ENCODE results near the gene L1CAM. TPM values are rescaled to one million over a fixed set of nuclear protein-coding genes. Genes with fewer than 3 reads are reported as not detected.

The L1CAM gene
- polyA plus RNA-seq, 2 of the 4 experiments (the other 2 are of a cell fraction), result 1.9 to 14.2 TPM

- H3K4me2 ChIP-seq, result no peak overlapping the region
- ATAC-seq (no peak), FAIRE-seq (no peak), DNase-seq (ENCODE audit: low read depth in 1 of 2, low spot score in 1 of 2) (no peak)
- ChIA-PET CTCF (interaction anchor here (4.5 to 25.1 kb wide), 2 partner anchors 10 to 13 kb away, joined by 26 to 363 read pairs; partner anchors contain the start of gene RENBP), POLR2A (interaction anchor here (0.6 kb wide), 1 partner anchor 10 kb away, joined by 3 read pairs; no protein-coding TSS in a partner anchor)
- H3K4me3 ChIP-seq, result no peak overlapping the region
- no peak for TF ChIP-seq FOSL2 (IDR thresholded peaks at IDR 0.05)
- no peak for TF ChIP-seq FOSL2 (CRISPR knock-in tag; IDR thresholded peaks at IDR 0.05)
- TF ChIP-seq REST (IDR thresholded peaks at IDR 0.05), result no peak
- TF ChIP-seq MYC (IDR thresholded peaks at IDR 0.05; ENCODE audit: borderline replicate concordance, low read length), result no peak
- no peak for TF ChIP-seq JUN (IDR thresholded peaks at IDR 0.05)
- no peak for TF ChIP-seq HDAC2 (IDR thresholded peaks at IDR 0.05)
- TF ChIP-seq NFE2L2 (conservative IDR thresholded peaks at IDR 0.05; ENCODE audit: low read length), result no peak
- no peak for TF ChIP-seq PBX3 (IDR thresholded peaks at IDR 0.05)
- no peak for TF ChIP-seq E2F6 (IDR thresholded peaks at IDR 0.05; ENCODE audit: borderline replicate concordance, low read depth)
- no peak for TF ChIP-seq PHF8 (IDR thresholded peaks at IDR 0.05; ENCODE audit: borderline replicate concordance, low read depth)
- TF ChIP-seq RARB (CRISPR knock-in tag; IDR thresholded peaks at IDR 0.05), result no peak
- TF ChIP-seq RCOR1 (IDR thresholded peaks at IDR 0.05; ENCODE audit: low read depth, low read length), result no peak
- no peak for TF ChIP-seq USF2 (IDR thresholded peaks at IDR 0.05)
- TF ChIP-seq TFCP2L1 (CRISPR knock-in tag; IDR thresholded peaks at IDR 0.05), result no peak
- TF ChIP-seq JUNB (IDR thresholded peaks at IDR 0.05), result no peak
- TF ChIP-seq GATA3 (IDR thresholded peaks at IDR 0.05; ENCODE audit: borderline replicate concordance), result no peak
- TF ChIP-seq NR3C1 (IDR thresholded peaks at IDR 0.05), result no peak
- no peak for TF ChIP-seq ZFP36 (IDR thresholded peaks at IDR 0.05; ENCODE audit: borderline replicate concordance, partially characterized antibody)
- no peak for TF ChIP-seq HES2 (IDR thresholded peaks at IDR 0.05)
- H3K4me1 ChIP-seq, result peaks cover 17% of the 10 kb centered on the region
- no peaks in the 10 kb centered on the region for H3K9me3 ChIP-seq
- H3K27ac ChIP-seq, result no peak overlapping the region
- WGBS (ENCODE audit: missing lambda C conversion rate), result 100% methylated on average over 3 of the region's 13 CpGs
Observed at GRCh38 chrX:153932220-153932915, 46.4 kb upstream of the L1CAM start.

- Histone ChIP-seq H3K9me3 (no peaks in the 10 kb centered on the region), H3K4me1 (peaks cover 22% of the 10 kb centered on the region), H3K27ac (no peak overlapping the region), H3K4me2 (no peak overlapping the region), H3K4me3 (no peak overlapping the region)
- ChIA-PET CTCF (interaction anchor here (4.5 to 25.1 kb wide), 2 partner anchors 9 to 14 kb away, joined by 26 to 363 read pairs; partner anchors contain the start of gene RENBP), POLR2A (no interaction called here)
- DNase-seq (ENCODE audit: low read depth in 1 of 2, low spot score in 1 of 2) (no peak), FAIRE-seq (no peak), ATAC-seq (no peak)
- 92% methylated on average over 10 of the region's 13 CpGs for WGBS (ENCODE audit: missing lambda C conversion rate)
- TF ChIP-seq GATA3 (IDR thresholded peaks at IDR 0.05; ENCODE audit: borderline replicate concordance), result no peak
- TF ChIP-seq CBX8 (IDR thresholded peaks at IDR 0.05), result no peak
- no peak for TF ChIP-seq BCL3 (IDR thresholded peaks at IDR 0.05)
- TF ChIP-seq NFE2L2 (conservative IDR thresholded peaks at IDR 0.05; ENCODE audit: low read length), result no peak
- TF ChIP-seq ATOH8 (CRISPR knock-in tag; IDR thresholded peaks at IDR 0.05; ENCODE audit: low read depth), result no peak
- TF ChIP-seq RARB (CRISPR knock-in tag; IDR thresholded peaks at IDR 0.05), result no peak
- no peak for TF ChIP-seq KDM1A (IDR thresholded peaks at IDR 0.05; ENCODE audit: low read depth)
- TF ChIP-seq CTCF (IDR thresholded peaks at IDR 0.05), result no peak
- no peak for TF ChIP-seq HOXB5 (CRISPR knock-in tag; IDR thresholded peaks at IDR 0.05)
- TF ChIP-seq TFCP2L1 (CRISPR knock-in tag; IDR thresholded peaks at IDR 0.05), result no peak
- no peak for TF ChIP-seq CEBPB (IDR thresholded peaks at IDR 0.05)
- TF ChIP-seq POLR2A (IDR thresholded peaks at IDR 0.05; ENCODE audit: low read length), result no peak
- TF ChIP-seq ZSCAN20 (CRISPR knock-in tag; IDR thresholded peaks at IDR 0.05), result no peak
Observed at GRCh38 chrX:153931748-153932147, 45.8 kb upstream of the L1CAM start.
